NCI-H2171 treated with DMSO at 0.1 percent for 48 hours (cell line): ENCODE data around the gene HLF.

Source experiments
- DNase-seq: peaks from one replicate; lab custom pipeline; 2025; lab: John Stamatoyannopoulos, UW

The HLF gene

GRCh38 chr17:55354941-55355340 is 90.2 kb downstream of the HLF start:
- no peak for DNase-seq

- peak; percentile 67 for DNase-seq
Measured at GRCh38 chr17:55356434-55357328, 91.9 kb downstream of the HLF start.

- DNase-seq = no peak
Measured at GRCh38 chr17:55360971-55361370, 96.2 kb downstream of the HLF start.

GRCh38 chr17:55363033-55363432 is 98.3 kb downstream of the HLF start:
- DNase-seq = no peak

GRCh38 chr17:55366020-55366481 is 101.3 kb downstream of the HLF start:
- no peak for DNase-seq

GRCh38 chr17:55368706-55369105 is 103.9 kb downstream of the HLF start:
- DNase-seq = no peak
